Neural progenitor cell (in vitro differentiated cells): Measurements from ENCODE around the gene CUEDC1. TPM values are rescaled to one million over a fixed set of nuclear protein-coding genes. Genes with fewer than 3 reads are reported as not detected.

Experiments
- DNase-seq: peaks from one replicate; pipeline ENCODE4 v3.0.0-alpha.2; 2016; ENCODE audit warnings: low spot score
- H2AFZ ChIP-seq: fragments of 200-600 bp; sonication (generic); replicated peaks from 2 replicates; pipeline ENCODE4 v1.6.1; 2016; ENCODE audit warnings: antibody characterized with exemption
- H3F3A ChIP-seq: fragments of 200-600 bp; sonication (generic); 2 replicates; pipeline ENCODE4 v1.6.1; 2016; ENCODE audit warnings: antibody characterized with exemption, low read depth
- H3K27ac ChIP-seq: fragments of 200-600 bp; sonication (generic); 2 replicates; pipeline ENCODE4 v1.5.1; 2016; ENCODE audit warnings: mild to moderate bottlenecking
- H3K27me3 ChIP-seq: fragments of 200-600 bp; sonication (generic); 2 replicates; pipeline ENCODE4 v1.6.1; 2016; ENCODE audit warnings: mild to moderate bottlenecking, moderate library complexity
- H3K36me3 ChIP-seq: fragments of 200-600 bp; sonication (generic); 2 replicates; pipeline ENCODE4 v1.5.1; 2016
- H3K4me1 ChIP-seq: fragments of 200-600 bp; sonication (generic); 2 replicates; pipeline ENCODE4 v1.6.1; 2016; ENCODE audit warnings: mixed run types
- H3K4me2 ChIP-seq: fragments of 200-600 bp; sonication (generic); 2 replicates; pipeline ENCODE4 v1.6.1; 2016
- H3K4me3 ChIP-seq: fragments of 200-600 bp; sonication (generic); 2 replicates; pipeline ENCODE4 v1.5.1; 2016
- H3K79me2 ChIP-seq: fragments of 200-600 bp; sonication (generic); 2 replicates; pipeline ENCODE4 v1.6.1; 2016; ENCODE audit warnings: low read depth
- H3K9ac ChIP-seq: fragments of 200-600 bp; sonication (generic); 2 replicates; pipeline ENCODE4 v1.6.1; 2016
- H3K9me3 ChIP-seq: fragments of 200-600 bp; sonication (generic); 2 replicates; pipeline ENCODE4 v1.5.1; 2016; ENCODE audit warnings: low read depth
- H4K20me1 ChIP-seq: fragments of 200-600 bp; sonication (generic); 2 replicates; pipeline ENCODE4 v1.6.1; 2016; ENCODE audit warnings: low read depth
- H3K27ac Mint-ChIP-seq: 3 replicates; pipeline ENCODE4 v1.8.0; 2021; ENCODE audit warnings: mixed read lengths
- H3K27me3 Mint-ChIP-seq: 2 replicates; pipeline ENCODE4 v1.8.0; 2022; ENCODE audit warnings: low read depth, mild to moderate bottlenecking, inconsistent platforms, moderate library complexity, mixed read lengths; ENCODE audit not compliant: insufficient read depth
- H3K36me3 Mint-ChIP-seq: 3 replicates; pipeline ENCODE4 v1.8.0; 2021; ENCODE audit warnings: mixed read lengths
- H3K4me1 Mint-ChIP-seq: 3 replicates; pipeline ENCODE4 v1.8.0; 2021; ENCODE audit warnings: mixed read lengths
- H3K4me3 Mint-ChIP-seq: 3 replicates; pipeline ENCODE4 v1.8.0; 2021; ENCODE audit warnings: mild to moderate bottlenecking, moderate library complexity, mixed read lengths
- H3K9me3 Mint-ChIP-seq: 3 replicates; pipeline ENCODE4 v1.8.0; 2020; ENCODE audit warnings: mixed read lengths
- CTCF ChIP-seq: fragments of 200-600 bp; sonication (generic); IDR thresholded peaks from 2 replicates; pipeline ENCODE4 v1.5.1; 2017; ENCODE audit warnings: antibody characterized with exemption, mild to moderate bottlenecking
- EZH2 ChIP-seq: fragments of 200-600 bp; sonication (generic); IDR thresholded peaks from 2 replicates; pipeline ENCODE4 v1.6.1; 2017; ENCODE audit warnings: antibody characterized with exemption, mild to moderate bottlenecking, moderate library complexity
- EZH2phosphoT487 ChIP-seq: fragments of 200-600 bp; sonication (generic); IDR thresholded peaks from 2 replicates; pipeline ENCODE4 v1.6.1; 2017; ENCODE audit warnings: antibody characterized with exemption
- total RNA-seq: library from RNA; depleted of rRNA; stranded (reverse); fragments of >200 nt; gene quantifications from 2 replicates; pipeline ENCODE4 v1.2.3, GENCODE V29; 2015; ENCODE audit warnings: low replicate concordance

Gene CUEDC1
- total RNA-seq, 1 donor from 2014 or later: 8.8 TPM

DNA sequence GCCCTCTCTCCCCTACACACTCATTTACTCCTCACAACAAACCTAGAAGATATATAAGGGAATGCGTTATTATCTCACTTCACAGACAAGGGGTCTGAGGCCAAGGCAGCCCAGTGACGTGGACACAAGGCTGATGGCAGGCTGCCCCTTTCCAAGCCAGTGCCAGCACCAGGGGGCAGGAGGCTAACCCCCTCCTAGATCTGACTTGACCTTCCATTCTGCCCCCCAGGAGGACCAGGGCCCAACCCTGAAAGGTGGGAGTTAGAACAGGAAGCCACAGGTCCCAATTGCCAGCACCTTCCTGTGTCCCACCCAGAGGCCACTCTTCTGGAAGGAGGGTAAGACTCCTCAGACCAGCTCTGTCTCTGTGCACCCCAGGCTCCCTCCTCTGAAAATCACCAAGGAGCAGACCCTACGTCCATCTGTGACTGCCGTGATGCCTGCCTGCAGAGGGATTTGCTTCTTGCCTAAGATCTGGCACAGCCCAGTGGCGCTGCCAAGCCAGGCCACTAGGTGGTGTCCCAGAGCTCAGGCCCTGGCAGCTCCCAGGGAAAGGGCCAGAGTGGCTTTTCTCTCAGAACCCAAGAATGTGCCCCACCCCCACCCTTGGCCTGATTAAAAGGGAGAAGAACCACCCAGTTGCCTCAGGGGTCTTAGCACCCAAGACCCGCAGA is 62.9 kb downstream of the CUEDC1 start:
- Histone ChIP-seq H3K4me3 (no peak overlapping the region), H3K9me3 (no peaks in the 10 kb centered on the region), H3K4me2 (peak overlapping the region; percentile 59), H3K9ac (no peak overlapping the region), H3F3A (peaks cover 21% of the 10 kb centered on the region), H3K27ac (peak overlapping the region; percentile 74), H2AFZ (no peak overlapping the region), H3K79me2 (no peaks in the 10 kb centered on the region), H3K36me3 (no peaks in the 10 kb centered on the region), H3K27me3 (no peaks in the 10 kb centered on the region), H3K4me1 (peaks cover 27% of the 10 kb centered on the region), H4K20me1 (no peaks in the 10 kb centered on the region)
- Mint-ChIP-seq H3K27ac (peak overlapping the region; percentile 99), H3K4me3 (peak overlapping the region; percentile 80), H3K36me3 (peaks cover 5% of the 10 kb centered on the region), H3K27me3 (peaks cover 5% of the 10 kb centered on the region), H3K9me3 (no peaks in the 10 kb centered on the region), H3K4me1 (peaks cover 64% of the 10 kb centered on the region)
- peak; percentile 91 for DNase-seq
- TF ChIP-seq EZH2phosphoT487 (no peak), EZH2 (no peak), CTCF (peak; percentile 97)

DNA sequence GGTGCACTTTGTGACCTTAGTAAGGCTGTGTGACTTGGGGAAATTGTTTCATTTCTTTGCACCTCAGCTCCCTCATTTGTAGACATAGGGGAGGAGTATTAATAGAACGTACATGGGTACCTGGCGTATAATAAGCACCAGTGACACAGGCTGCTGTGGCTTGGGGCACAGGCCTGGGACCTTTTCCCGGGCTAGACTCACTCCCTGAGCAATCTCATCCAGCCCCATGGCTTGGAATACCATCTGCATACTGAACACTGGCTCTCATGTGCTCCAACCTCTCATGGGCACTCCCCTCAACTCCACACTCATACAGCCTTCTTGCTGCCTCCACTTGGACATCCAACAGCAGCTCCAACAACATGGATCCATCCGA is 64.4 kb downstream of the CUEDC1 start:
- no peak overlapping the region for H3K27ac ChIP-seq
- peak overlapping the region; percentile 17 for H3K27ac Mint-ChIP-seq
- H3K4me1 ChIP-seq: peaks cover 24% of the 10 kb centered on the region
- H3K9me3 ChIP-seq: no peaks in the 10 kb centered on the region
- no peak for TF ChIP-seq EZH2
- H3K9me3 Mint-ChIP-seq: no peaks in the 10 kb centered on the region
- peaks cover 16% of the 10 kb centered on the region for H3F3A ChIP-seq
- DNase-seq: no peak
- H3K4me2 ChIP-seq: no peak overlapping the region
- no peak overlapping the region for H3K9ac ChIP-seq
- H4K20me1 ChIP-seq: no peaks in the 10 kb centered on the region
- H3K27me3 Mint-ChIP-seq: peaks cover 4% of the 10 kb centered on the region
- H3K36me3 ChIP-seq: no peaks in the 10 kb centered on the region
- H3K4me1 Mint-ChIP-seq: peaks cover 55% of the 10 kb centered on the region
- peaks cover 4% of the 10 kb centered on the region for H3K36me3 Mint-ChIP-seq
- H3K79me2 ChIP-seq: no peaks in the 10 kb centered on the region
- no peak overlapping the region for H3K4me3 ChIP-seq
- H3K4me3 Mint-ChIP-seq: no peak overlapping the region
- H3K27me3 ChIP-seq: no peaks in the 10 kb centered on the region
- no peak overlapping the region for H2AFZ ChIP-seq

- peaks cover 19% of the 10 kb centered on the region for H3K4me1 ChIP-seq
- H3K27ac ChIP-seq: no peak overlapping the region
- H3K4me3 ChIP-seq: no peak overlapping the region
- H2AFZ ChIP-seq: no peak overlapping the region
- no peaks in the 10 kb centered on the region for H3K9me3 Mint-ChIP-seq
- no peaks in the 10 kb centered on the region for H3K36me3 ChIP-seq
- H3F3A ChIP-seq: peaks cover 16% of the 10 kb centered on the region
- H3K27ac Mint-ChIP-seq: peak overlapping the region; percentile 37
- H3K4me3 Mint-ChIP-seq: no peak overlapping the region
- H3K9ac ChIP-seq: no peak overlapping the region
- no peak for DNase-seq
- no peak overlapping the region for H3K4me2 ChIP-seq
- H3K9me3 ChIP-seq: no peaks in the 10 kb centered on the region
- no peak for TF ChIP-seq CTCF
- TF ChIP-seq EZH2: no peak
- TF ChIP-seq EZH2phosphoT487: no peak
- H3K36me3 Mint-ChIP-seq: peaks cover 4% of the 10 kb centered on the region
- H4K20me1 ChIP-seq: no peaks in the 10 kb centered on the region
- no peaks in the 10 kb centered on the region for H3K27me3 ChIP-seq
- peaks cover 50% of the 10 kb centered on the region for H3K4me1 Mint-ChIP-seq
- H3K79me2 ChIP-seq: no peaks in the 10 kb centered on the region
- H3K27me3 Mint-ChIP-seq: peaks cover 2% of the 10 kb centered on the region
These were observed 65.0 kb downstream of the CUEDC1 start for GRCh38 chr17:57889892-57890856.
